ENCODE measurements around the gene BACE1-AS.

GRCh38 chr11:117249571-117249970 is 41.6 kb upstream of the BACE1-AS start:
- TF ChIP-seq CTCF (IDR thresholded peaks at IDR 0.05) = no peak
- TF ChIP-seq POLR2A (IDR thresholded peaks at IDR 0.05) = no peak

Measured in adrenal gland (tissue), 5 donors.